A549 (cell line): ENCODE data around the gene CDC42BPB.

Experiments used
- CTCF ChIP-seq: fragments of >200 bp; sonication (Bioruptor Twin); formaldehyde crosslinking; IDR thresholded peaks from 3 replicates; pipeline ENCODE4 v1.5.1; 2016
- EP300 ChIP-seq, 2 experiments: fragments of >200 bp; sonication (Bioruptor Twin); formaldehyde crosslinking; IDR thresholded peaks; 2 replicates in 1 of 2; 3 replicates in 1 of 2; pipeline ENCODE4 v1.6.1; 2016 to 2017
- JUN ChIP-seq, 2 experiments: fragments of >200 bp; sonication (Bioruptor Twin); formaldehyde crosslinking; IDR thresholded peaks; 2 replicates in 1 of 2; 3 replicates in 1 of 2; pipeline ENCODE4 v1.6.1; 2016 to 2017
- RAD21 ChIP-seq, 2 experiments: fragments of >200 bp in 1 of 2; sonication (Bioruptor Twin) in 1 of 2; formaldehyde crosslinking in 1 of 2; IDR thresholded peaks in 1 of 2; conservative IDR thresholded peaks in 1 of 2; 2 replicates in 1 of 2; 3 replicates in 1 of 2; pipeline ENCODE4 v1.6.1; 2012 to 2018; ENCODE audit warnings: inconsistent platforms in 1 of 2
- SMC3 ChIP-seq: fragments of >200 bp; sonication (Bioruptor Twin); formaldehyde crosslinking; IDR thresholded peaks from 3 replicates; pipeline ENCODE4 v1.6.1; 2018; ENCODE audit warnings: inconsistent platforms

DNA sequence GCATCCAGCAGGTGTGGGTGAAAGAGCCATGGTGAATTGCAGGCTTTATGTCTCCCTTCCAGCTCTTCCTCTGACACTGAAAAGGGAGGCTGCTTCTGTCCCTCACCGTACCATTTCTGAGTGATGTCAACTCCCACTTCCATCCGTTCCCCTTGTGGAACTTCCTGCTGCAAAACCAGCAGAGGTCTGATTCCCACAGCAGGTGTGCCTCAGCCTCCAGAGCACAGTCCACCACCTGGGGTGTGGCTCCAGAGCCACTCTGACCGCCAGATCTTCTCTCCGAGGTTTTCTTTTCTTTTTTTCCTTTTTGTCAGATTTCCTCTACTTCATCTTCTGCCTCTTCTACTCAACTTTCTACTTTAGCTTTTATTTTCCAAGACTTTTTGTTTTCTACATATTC is 62.7 kb downstream of the CDC42BPB start:
- no peak for TF ChIP-seq JUN (IDR thresholded peaks at IDR 0.05)
- TF ChIP-seq RAD21 (conservative IDR thresholded peaks at IDR 0.05 in 1 of 2, IDR thresholded peaks at IDR 0.05 in 1 of 2) = no peak
- TF ChIP-seq EP300 (IDR thresholded peaks at IDR 0.05) = no peak
- no peak for TF ChIP-seq SMC3
- TF ChIP-seq CTCF = no peak
